HG03108 (cell line): ENCODE data around the gene PJA2.

Experiments used
- ATAC-seq: cut with Tn5 transposase; IDR thresholded peaks from one replicate; pipeline ENCODE4 v1.9.1; 2021; ENCODE audit warnings: moderate library complexity; ENCODE audit not compliant: unreplicated experiment

The PJA2 gene

DNA sequence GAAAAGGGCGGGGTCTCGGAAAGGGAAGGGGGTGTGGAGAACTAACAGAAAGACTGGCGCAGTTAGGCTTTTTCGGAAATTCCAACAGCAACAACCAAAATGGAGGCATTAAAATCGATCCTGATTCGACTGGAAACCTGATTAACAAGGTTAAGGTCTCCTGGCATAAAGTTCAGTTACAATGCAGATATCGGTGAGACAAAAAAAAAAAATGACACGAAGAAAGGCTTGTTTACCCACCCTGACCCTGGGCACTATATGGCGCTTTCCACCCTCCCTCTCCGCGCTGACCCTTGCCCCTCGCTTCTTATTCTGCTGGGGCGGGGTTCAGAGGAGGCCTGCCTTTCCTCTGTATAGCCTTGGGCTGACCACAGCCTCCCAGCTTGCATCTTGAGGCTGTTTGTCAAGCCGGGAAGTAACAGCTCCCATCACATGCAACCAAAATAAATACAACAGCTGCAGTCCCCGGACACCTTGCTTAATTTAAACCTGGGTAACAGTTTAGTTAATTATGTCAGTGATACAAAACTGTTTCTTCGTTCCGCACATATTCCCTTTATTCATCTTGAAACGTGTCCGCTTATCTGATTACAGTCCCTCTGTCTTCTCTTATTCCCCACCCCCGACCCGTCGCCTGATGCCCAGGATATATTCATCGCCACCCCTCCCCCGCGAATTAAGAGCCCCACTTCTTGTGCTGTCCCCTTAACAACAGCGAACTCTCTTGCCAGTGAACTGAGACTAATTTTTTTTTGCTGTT is 795 bp upstream of the PJA2 start:
- peak; percentile 14 for ATAC-seq

DNA sequence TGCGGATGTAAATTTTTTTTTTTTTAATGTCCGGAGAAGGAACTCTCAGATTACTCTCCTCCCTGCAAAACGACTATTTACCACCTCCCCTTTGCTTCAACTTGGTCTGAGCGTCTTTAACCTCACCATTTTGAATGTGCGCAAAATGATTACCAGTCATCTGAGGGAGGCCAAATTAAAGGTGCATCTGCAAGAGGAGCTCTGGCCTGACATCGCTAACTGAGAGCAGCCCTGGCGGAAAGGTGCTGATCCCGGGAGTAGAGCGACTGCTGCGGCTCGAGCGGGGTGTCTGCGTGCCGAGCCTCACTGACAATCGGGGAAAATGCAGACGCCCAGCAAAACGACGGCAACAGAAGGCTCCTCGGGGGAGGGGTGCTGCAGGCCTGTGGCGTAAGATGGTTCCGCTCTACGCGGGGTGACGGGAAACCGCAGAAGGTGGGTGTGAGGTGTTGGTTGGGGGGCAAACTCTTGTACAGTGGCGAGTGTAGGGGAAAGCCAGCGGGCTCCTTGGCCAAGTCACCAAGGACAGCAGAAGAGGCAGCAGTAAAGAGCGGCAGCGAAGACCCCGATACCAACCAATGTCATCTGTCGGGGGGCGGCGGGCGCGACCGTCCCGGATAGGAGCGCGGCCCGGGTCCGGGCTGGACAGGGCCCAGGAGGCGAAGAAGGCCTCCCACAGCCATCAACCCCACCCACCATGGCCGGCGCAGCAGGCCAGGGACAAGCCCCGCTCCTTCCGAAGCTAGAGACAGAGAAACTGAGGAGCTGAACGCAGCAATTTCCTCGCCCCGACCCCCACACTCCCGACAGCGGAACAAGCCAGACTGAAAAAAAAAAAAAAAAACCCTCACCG is 557 bp downstream of the PJA2 start:
- ATAC-seq, result peak; percentile 18

DNA sequence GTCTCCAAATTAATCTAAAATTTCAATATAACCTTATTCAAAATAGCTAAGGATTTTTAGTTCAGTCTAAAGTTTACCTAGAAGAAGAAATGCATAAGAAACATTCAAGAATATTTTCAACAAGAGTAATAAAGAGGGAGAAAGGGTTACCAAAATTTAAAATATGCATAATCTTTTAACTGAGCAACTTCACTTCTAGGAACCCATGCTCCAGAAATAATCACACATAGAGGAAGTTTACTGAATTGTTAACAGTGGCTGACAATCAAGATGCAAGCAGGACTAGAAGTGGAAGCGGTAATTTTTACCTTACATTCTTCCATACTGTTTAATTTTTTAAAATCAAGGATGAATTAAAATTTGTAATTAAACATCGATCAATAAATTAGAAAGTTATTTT is 1.9 kb downstream of the PJA2 start:
- no peak for ATAC-seq

DNA sequence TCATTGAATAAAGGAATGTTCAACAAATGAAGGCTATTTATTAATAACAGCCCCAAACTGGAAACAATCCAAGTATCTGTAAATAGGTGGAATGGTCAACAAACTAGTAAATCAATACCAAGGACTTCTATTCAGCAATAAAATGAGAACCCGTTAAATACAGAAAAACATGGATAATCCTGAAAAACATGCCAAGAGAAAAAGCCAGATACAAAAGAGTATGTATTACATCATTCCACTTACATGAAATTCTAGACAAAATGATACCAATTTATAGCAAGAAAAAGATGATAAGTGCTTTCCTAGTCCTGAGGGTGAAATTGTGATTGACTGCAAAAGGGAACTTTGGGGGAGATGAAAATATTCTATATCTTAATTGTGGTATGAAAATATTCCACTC is 3.1 kb downstream of the PJA2 start:
- no peak for ATAC-seq

DNA sequence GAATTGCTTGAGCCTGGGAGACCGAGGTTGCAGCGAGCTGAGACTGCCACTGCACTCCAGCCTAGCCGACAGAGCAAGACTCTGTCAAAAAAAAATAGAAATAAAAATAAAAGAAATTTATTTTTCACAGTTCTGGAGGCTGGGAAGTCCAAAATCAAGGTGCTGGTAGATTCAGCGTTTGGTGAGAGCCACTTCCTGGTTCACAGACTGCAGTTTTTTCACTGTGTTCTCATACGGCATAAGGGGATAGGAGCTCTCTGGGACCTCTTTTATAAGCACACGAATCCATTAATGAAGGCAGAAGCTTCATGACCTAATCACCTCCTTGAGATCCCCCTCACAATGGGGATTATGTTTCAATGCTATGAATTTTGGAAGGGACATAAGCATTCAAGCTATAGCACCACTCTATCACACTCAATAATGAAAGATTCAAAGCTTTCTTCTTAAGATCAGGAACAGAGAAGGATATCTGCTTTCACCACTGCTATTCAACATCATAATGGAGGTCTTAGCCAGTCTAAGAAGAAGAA is 5.3 kb downstream of the PJA2 start:
- ATAC-seq, result no peak

DNA sequence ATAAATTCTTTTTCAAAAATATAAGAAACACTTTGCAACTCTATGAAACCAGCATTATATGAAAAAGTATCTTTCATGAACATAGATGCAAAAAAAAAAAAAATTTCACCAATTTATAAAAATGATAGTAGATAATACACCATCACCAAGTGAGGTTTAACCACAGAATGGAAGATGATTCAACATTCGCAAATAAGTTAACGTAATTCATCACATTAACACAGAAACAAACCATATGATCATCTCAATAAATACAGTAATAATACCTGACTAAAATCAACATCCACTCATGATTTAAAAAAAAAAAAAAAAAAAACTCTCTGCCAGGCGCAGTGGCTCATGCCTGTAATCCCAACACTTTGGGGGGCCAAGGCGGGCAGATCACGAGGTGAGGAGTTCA is 6.3 kb downstream of the PJA2 start:
- no peak for ATAC-seq

DNA sequence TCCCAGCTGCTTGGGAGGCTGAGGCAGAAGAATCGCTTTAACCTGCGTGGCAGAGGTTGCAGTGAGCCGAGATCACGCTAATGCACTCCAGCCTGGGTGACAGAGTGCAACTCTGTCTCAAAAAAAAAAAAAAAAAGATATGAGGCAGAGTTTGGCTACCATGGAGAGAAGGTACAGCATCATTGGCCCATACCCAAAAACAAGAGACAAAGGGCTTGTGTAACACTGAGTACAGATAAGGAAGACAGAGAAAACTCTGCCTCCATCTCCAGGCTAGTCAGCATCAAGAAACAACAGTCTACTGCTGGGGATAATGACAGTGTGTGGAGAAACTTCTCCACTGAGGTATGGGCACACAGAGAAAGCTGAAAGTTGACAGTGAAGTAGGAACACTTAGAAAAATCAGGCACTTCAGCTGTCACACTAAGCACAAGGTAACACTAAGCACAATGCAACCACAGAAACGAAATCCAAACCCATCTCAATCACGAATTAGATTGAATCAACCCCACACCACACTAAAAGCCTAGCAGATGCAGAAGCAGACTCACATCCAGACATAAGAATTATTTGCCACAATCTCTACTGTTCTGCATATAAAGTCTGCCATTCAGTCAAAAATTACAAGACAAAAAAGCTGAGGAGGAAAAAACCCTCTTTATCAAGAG is 10.5 kb downstream of the PJA2 start:
- no peak for ATAC-seq

DNA sequence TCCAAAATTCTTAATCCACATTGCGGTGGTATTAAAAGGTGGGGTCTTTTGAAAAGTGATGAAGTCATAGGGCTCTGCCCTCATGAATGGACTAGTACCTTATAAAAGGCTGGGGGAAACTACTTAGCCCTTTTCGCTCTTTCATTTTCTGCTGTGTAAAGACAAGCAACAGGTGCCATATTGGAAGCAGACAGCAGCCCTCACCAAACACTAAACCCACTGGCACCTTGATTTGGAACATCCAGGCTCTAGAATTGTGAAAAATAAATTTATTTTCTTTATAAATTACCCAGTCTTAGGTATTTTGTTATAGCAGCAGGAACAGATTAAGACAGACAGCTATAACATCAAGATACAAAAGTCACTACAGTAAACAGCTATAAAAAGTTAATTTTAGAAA is 12.8 kb downstream of the PJA2 start:
- no peak for ATAC-seq

DNA sequence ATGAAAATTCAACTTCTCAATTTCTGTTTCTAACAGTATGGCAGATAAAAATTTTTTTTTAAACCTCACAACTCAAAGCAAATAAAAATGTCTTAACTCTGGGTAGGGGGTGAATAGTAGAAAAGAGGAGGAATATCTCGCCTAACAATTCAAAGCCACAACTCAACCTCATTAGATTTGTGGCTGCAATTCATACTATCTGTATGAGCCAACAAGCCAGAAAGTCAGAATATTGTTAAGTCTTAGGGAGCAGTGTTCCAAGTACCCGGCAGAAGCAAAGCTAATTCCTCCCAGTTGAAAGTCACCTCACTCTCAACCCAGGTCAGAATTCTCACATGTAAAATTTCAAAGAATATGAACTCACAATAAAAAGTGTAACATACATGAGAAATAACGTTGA is 15.0 kb downstream of the PJA2 start:
- ATAC-seq, result no peak

DNA sequence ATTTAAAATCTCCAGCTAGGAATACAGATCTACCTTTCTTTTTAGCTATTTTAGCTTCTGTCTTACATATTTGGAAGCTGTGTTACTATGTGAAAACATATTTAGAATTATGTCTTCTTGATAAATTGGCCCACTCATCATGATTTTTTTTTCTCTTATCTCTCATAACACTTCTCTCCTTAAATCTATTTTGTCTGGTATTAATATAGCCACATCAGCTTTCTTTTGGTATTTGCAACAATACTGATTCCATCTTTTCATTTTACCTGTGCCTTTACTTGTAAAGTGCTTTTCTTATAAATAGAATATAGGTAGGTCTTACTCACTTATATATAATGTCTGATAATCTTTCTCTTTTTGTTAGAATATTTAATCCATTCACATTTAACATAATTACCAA is 19.6 kb downstream of the PJA2 start:
- ATAC-seq, result no peak

DNA sequence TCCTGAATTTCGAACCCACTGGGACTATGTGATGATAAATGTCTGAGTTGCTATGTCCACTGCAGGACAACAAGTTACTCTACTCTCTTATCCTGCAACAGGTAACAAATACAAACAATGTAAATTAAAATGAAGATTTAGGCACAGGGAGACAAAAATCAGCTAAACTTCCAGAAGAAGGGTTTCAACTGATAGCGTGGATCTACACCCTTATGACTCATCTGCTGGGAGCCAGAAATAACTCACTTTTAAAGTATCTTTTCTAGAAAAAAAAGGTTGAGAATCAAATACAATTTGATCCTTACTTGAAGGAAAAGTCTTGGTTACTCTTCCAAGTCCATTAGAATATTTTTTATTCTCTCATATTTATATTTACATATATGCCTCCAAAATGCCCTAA is 21.4 kb downstream of the PJA2 start:
- ATAC-seq, result no peak

DNA sequence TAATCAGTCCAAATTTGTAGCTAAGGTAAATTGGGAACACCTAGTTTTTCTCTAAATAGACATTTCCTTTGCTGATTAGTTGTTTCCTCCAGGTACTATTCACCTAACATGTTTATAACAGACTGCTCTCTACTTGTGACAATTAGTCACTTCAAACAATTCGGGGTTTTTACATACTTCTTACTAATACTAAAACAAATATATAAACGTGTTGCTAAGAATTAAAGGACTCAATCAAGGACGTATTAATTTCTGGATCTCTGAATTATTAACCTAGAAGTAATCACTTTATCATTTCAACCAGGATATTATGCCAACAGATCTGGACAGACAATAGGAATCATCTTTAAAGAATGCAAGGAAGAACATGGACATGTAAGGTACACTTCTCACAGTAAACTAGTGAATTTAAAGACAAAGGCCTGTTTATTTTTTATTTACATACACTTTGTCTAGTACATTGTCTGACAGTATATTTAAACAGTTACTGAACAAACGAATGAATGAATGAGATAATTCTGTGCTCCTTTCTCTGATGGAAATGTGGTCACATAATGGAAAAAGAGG is 22.3 kb downstream of the PJA2 start:
- ATAC-seq, result no peak

DNA sequence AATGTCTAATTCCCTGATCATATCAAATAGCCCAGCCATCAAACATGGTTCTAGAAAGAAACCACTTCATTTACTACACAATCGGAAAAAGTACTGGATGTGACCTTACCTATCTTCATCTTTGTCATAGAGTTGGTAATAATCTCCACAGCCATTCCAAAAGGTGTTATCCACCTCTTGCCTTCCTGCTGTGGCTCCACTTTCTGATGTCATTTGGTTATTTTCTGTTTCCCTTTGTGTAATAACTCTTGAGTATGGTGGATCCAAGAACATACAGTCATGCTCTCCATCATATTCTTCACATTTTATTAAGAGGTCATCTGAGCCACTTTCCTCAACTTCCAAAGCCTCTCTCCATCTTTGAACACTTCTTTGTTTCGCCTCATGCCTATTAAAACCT is 31.7 kb downstream of the PJA2 start:
- no peak for ATAC-seq

DNA sequence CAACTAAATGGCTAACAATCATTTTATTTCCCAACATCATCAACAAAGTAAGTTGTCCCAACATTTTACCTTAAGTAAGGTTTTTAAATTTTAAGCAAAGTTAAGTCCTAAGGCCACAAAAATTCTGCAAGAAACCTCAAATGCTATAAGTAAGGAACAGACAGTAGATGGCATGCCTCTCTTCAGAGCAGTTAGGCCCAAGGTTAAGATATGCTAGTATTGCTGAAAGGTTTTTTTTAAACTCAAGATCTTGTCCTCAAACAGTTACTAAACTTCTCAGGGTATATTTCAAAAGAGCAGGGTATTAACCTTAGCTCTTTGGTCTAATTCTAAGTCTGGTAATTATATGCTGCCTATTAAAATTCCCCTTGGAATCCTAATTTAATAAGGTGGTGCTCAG is 35.1 kb downstream of the PJA2 start:
- no peak for ATAC-seq

DNA sequence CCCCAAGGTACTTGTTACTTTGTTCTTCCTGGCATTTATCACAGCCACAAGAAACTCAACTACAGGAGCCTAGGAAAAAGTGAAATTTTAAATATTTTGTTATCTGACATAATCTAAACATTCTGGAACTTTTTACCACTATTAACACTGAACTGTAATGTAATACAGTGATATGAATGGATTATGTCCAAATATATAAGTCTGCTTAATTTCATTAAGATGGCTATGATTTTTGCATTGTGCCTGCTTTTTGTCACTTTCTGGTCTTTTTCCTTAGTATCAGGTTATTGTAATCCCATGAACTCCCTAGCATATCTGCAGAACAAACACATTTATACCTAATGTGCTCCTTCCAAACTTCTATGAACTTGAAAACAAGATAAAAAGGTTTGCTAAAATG is 35.8 kb downstream of the PJA2 start:
- ATAC-seq, result no peak

DNA sequence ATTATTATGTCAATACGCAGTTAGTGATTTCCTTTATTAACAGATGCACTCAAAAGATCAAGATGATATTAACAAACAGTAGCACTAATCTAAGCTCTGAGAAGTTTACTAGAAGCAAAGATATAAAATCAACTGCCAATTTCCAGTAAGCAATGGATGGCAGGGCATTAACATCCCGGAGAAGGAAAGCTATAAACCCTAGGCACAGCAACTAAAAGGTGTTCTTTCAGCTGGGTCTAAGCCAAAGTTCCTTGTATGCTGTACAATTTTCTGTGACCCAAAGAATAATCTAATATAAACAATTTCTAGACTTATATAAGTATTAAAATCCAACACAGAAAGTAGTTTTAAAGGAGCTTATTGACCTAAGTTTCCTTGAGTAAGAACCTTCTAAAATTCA is 39.4 kb downstream of the PJA2 start:
- no peak for ATAC-seq

DNA sequence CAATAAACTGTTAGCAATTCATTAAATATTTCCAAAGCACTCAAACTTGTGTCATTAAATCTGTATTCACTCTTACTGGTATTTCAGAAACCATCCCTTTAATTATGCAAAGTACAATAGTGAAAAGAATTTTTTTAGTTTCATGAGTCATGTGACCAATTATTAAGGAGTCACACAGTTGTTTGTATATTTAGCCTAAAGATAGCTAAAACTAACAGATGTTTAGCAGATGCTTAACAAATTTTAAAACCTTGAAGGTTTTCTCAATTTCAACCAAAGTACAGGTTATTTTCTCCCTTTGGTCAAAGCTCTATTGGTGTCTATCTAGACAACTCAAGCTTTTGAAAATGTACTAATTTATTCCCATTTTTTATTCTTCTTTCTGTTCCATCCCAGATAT is 44.1 kb downstream of the PJA2 start:
- ATAC-seq, result no peak

DNA sequence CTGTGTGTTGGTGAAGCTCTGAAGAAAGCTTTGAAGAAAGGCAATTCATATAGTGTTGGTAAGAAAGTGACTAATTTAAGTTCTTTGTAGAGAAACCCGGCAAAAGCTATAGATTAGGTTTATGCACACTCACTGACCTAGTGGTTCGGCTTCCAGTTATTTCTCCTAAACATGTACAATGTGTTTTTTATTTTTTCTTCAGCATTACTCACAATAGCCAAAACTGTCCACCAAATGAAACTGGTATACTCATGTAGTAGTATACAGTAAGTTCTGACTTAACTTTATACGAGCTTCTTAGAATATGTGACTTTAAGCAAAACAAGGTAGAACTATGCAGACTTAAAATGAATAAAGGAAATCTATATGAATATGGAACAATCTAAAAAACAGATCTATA is 44.8 kb downstream of the PJA2 start:
- ATAC-seq, result no peak

DNA sequence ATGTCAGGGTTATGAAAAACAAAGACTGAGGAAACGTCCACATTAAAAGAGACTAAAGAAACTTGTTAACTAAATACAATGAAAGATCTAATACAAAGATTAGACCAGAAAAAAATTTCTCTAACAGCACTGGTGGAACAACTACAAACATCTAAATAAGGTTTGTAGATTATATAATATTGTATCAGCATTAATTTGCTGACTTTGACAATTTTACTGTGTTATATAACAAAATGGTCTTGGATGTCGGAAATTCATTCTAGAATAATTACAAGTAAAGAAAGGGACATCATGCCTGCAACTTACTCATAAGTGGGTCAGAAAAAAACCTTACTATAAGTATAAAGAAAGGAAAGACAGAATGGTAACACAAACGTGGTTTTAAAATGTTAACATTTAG is 50.1 kb downstream of the PJA2 start:
- no peak for ATAC-seq

DNA sequence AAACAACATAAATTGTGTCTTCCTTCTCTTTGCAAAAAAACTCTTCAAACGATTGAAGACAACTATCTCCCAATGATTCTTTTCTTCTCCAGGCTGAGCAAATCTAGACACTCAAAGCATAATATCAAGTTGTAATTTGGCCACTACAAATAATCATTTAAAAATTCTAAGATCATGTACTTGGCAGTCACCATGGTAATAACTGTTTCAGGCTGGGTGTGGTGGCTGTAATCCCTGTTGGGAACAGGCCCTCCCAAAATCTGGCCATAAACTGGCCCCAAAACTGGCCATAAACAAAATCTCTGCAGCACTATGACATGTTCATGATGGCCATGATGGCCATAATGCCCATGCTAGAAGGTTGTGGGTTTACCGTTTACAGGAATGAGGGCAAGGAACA is 52.0 kb downstream of the PJA2 start:
- ATAC-seq, result no peak

DNA sequence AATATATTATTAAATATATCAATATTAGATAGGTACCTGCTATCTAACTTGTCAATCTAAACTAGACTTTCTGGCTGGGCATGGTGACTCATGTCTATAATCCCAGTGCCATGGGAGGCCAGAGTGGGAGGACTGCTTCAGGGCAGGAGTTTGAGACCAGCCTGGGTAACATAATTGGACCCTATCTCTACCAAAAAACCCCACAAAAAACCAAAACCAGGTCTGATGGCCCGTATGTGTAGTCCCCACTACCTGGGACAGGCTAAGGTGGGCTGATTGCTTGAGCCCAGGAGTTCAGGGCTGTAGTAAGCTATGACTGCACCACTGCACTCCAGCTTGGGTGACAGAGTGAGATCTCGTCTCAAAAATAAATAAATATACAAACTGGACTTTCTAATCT is 55.0 kb downstream of the PJA2 start:
- no peak for ATAC-seq
